Measurements from ENCODE around the gene BRD4.
A peak's percentile ranks its signal among the peaks of the same experiment; 100 is the strongest.

The BRD4 gene

DNA sequence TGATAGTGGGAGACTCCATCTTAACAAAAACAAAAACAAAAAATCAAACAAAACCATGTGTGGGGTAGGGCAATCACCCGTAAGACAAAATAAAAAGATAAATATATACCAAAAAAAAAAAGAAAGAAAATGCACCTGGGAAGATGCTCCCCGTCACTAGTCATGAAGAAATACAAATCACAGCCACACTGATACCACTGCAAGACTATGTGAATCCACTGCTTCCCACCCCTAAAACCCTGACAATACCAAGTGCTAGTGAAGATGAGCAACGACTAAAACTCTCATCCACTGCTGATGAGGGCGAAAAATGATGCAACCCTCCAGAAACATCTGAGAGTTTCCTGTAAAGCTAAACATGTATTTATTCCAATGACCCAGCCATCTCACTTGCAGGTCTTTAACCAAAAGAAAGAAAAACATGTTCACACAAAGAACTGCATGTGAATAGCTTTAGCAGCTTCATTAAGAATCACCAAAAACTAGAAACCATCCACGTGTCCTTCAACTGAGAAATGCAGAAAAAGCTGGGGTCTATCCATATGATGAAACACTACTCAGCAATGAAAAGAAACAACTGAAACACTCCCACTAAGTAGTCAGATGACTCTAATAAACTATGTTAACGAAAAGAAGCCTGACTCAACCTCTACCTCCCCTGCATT is 31.7 kb downstream of the BRD4 start:
- Histone ChIP-seq H3K9me3 (ENCODE audit: control insufficient read depth in 5 of 5, low read length in 5 of 5) (no peaks in the 10 kb centered on the region), H3K27ac (ENCODE audit: low read depth, low read length) (no peak overlapping the region), H3K36me3 (ENCODE audit: control insufficient read depth in 5 of 5, insufficient read depth in 5 of 5, low read length in 5 of 5) (peaks cover 0 to 4% (median 4%) of the 10 kb centered on the region in 5 donors)

DNA sequence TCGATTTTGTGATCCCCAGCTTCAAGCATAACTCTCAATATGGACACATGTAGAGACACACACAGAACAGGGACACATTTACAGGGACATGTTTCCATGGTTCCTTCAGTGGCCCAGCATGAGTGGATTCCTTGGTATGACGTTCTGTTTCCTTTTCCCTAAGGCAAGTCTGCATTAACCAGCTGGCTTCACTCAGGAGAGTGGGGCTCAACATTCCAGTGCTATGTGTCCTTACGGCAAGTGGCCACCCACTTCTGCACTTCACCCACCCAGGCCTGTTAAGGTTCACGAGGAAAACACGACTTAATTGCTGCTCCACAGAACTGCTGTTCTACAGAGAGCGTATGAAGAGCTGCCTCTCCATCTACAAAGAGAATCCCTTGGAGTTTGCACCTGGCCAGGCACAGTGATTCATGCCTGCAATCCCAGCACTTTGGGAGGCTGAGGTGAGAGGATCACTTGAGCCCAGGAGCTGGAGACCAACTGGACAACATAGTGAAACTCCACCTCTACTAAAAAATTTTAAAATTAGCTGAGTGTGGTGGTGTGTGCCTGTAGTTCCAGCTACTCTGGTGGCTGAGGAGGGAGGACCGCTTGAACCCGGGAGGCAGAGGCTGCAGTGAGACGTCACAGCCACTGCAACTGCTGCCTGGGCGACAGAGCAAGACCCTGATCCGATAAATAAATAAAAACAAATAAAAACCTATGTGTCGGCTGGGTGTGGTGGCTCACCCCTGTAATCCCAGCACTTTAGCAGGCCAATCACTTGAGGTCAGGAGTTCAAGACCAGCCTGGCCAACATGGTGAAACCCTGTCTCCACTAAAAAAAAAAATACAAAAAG is 32.5 kb downstream of the BRD4 start:
- H3K9me3 ChIP-seq (ENCODE audit: control insufficient read depth in 5 of 5, low read length in 5 of 5): no peaks in the 10 kb centered on the region
- no peak overlapping the region for H3K9ac ChIP-seq (ENCODE audit: low read length in 5 of 5)
- no peak overlapping the region for H3K4me3 ChIP-seq (ENCODE audit: low read depth in 1 of 5, low read length in 5 of 5)
- no peak overlapping the region for H3K27ac ChIP-seq (ENCODE audit: low read depth, low read length)
- peaks cover 10 to 77% (median 69%) of the 10 kb centered on the region in 5 donors for H3K4me1 ChIP-seq (ENCODE audit: control insufficient read depth in 5 of 5, insufficient read depth in 5 of 5, low read length in 5 of 5)
- peaks cover 0 to 4% (median 4%) of the 10 kb centered on the region in 5 donors for H3K36me3 ChIP-seq (ENCODE audit: control insufficient read depth in 5 of 5, insufficient read depth in 5 of 5, low read length in 5 of 5)
- H3K27me3 ChIP-seq (ENCODE audit: control insufficient read depth in 5 of 5, insufficient read depth in 4 of 5, low read length in 5 of 5): no peaks in the 10 kb centered on the region

More for the DNA sequence above, 31.7 kb downstream of the BRD4 start:
- no peak overlapping the region for H3K4me3 ChIP-seq (ENCODE audit: low read depth in 1 of 5, low read length in 5 of 5)
- H3K27me3 ChIP-seq (ENCODE audit: control insufficient read depth in 5 of 5, insufficient read depth in 4 of 5, low read length in 5 of 5): no peaks in the 10 kb centered on the region
- H3K9ac ChIP-seq (ENCODE audit: low read length in 5 of 5): no peak overlapping the region
- H3K4me1 ChIP-seq (ENCODE audit: control insufficient read depth in 5 of 5, insufficient read depth in 5 of 5, low read length in 5 of 5): peaks cover 10 to 78% (median 67%) of the 10 kb centered on the region in 5 donors

DNA sequence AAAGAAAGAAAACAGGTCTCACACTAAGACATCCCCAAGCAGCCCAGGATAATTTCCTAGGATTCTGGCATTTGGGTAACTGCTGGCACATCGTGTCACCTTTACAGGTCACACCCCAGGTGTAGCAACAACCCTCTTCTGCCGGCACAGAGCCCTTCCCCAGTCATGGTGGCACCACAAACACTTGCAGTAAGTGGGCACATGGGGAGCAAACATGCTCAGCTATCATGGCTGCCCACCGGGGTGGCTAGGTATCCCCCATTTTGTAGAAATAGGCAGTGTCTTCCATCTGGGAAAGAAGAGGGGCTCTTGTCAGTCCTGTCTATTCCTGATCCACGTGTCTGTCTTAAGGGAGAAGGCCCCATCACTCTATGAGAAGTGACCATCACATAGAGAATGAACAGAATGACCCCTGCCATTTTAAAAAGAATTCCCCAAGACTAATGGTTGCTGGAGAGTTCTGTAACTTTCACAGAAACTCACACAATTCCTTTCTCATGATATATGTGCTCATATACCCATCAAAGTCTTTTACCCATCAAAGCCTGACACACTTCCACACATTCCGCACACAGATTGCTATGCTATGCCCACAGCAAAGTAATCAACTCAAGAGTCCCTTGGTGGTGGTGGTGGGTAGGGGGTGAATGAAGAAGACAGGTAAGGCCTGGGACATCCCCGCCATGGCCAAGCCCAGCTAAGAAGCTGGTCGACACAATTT is 33.3 kb downstream of the BRD4 start:
- H3K4me1 ChIP-seq (ENCODE audit: control insufficient read depth in 5 of 5, insufficient read depth in 5 of 5, low read length in 5 of 5): peaks cover 16 to 77% (median 70%) of the 10 kb centered on the region in 5 donors
- H3K9me3 ChIP-seq (ENCODE audit: control insufficient read depth in 5 of 5, low read length in 5 of 5): no peaks in the 10 kb centered on the region
- peaks cover 0 to 4% (median 4%) of the 10 kb centered on the region in 5 donors for H3K36me3 ChIP-seq (ENCODE audit: control insufficient read depth in 5 of 5, insufficient read depth in 5 of 5, low read length in 5 of 5)
- H3K9ac ChIP-seq (ENCODE audit: low read length in 5 of 5): no peak overlapping the region
- no peaks in the 10 kb centered on the region for H3K27me3 ChIP-seq (ENCODE audit: control insufficient read depth in 5 of 5, insufficient read depth in 4 of 5, low read length in 5 of 5)
- H3K4me3 ChIP-seq (ENCODE audit: low read depth in 1 of 5, low read length in 5 of 5): no peak overlapping the region
- H3K27ac ChIP-seq (ENCODE audit: low read depth, low read length): no peak overlapping the region

DNA sequence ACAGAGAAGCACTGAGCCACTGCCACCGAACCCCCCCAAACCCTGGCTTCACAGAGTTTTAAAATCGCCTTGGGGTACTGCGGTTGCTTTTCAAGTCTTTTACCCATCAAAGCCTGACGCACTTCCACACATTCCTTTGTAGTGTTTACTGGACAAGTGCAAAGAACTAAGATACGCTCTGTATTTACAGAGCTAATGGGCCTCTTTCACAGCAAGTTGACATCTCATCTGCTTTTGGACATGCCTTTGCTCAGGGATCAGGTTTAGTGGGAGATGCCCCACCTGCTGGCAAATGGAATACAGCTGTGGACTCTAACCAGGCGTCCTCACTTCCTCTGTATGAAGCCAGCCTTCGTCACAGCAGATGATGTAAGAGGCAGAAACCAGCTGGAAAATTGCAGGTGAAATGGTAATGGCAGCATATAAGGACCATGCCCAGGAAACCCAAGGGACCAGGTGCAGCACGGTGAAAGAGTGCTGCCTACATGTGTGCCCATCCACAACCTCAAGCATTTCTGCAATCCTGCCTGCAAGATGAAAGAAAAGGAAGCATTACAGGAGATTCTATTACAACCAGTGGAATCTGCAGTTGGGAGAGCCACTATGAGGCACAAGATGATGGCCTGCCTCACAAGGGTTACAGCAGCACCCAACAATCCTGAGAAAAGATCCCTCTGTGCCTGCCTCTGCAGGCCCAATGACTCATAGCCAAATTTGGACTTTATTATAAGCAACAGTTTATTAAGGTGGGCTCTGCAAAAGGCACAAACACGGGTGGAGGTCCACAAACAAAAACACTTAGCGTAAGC is 34.7 kb downstream of the BRD4 start:
- Histone ChIP-seq H3K36me3 (ENCODE audit: control insufficient read depth in 5 of 5, insufficient read depth in 5 of 5, low read length in 5 of 5) (peaks cover 0 to 4% (median 4%) of the 10 kb centered on the region in 5 donors), H3K9ac (ENCODE audit: low read length in 5 of 5) (peak overlapping the region in 1 of 5 donors; percentile 2), H3K27ac (ENCODE audit: low read depth, low read length) (peak overlapping the region; percentile 61), H3K9me3 (ENCODE audit: control insufficient read depth in 5 of 5, low read length in 5 of 5) (no peaks in the 10 kb centered on the region), H3K27me3 (ENCODE audit: control insufficient read depth in 5 of 5, insufficient read depth in 4 of 5, low read length in 5 of 5) (no peaks in the 10 kb centered on the region), H3K4me3 (ENCODE audit: low read depth in 1 of 5, low read length in 5 of 5) (peak overlapping the region in 2 of 5 donors; percentile 6 to 33), H3K4me1 (ENCODE audit: control insufficient read depth in 5 of 5, insufficient read depth in 5 of 5, low read length in 5 of 5) (peaks cover 23 to 77% (median 72%) of the 10 kb centered on the region in 5 donors)

DNA sequence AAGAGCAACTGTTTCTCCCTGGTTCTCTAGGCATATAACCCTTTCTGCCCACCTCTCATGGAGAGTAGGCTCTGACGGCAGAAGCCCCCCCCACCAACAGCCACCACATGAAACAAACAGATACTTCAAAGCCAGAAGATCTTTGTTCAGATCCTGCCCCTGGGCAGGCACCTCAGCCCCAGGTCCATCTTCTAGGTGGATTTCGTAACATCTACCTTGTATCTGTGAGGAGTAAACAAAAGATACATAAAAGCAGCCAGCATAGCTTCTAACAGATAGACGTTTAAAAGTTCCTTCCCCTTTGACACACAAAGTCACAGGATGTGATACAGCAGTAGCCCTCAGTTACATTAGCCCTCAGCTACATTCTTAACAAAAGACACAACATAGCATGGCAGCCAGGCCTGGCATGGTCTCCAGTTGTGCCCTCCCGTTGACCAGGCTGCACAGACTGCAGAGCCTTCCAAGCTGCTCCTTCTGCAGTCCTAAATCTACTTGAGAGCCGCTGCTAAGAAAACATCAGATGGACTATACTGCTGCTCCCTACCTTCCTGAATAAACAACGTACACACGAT is 35.4 kb downstream of the BRD4 start:
- Histone ChIP-seq H3K4me1 (ENCODE audit: control insufficient read depth in 5 of 5, insufficient read depth in 5 of 5, low read length in 5 of 5) (peaks cover 23 to 75% (median 72%) of the 10 kb centered on the region in 5 donors), H3K9ac (ENCODE audit: low read length in 5 of 5) (peak overlapping the region in 2 of 5 donors; percentile 2 to 6), H3K27ac (ENCODE audit: low read depth, low read length) (peak overlapping the region; percentile 61), H3K4me3 (ENCODE audit: low read depth in 1 of 5, low read length in 5 of 5) (peak overlapping the region in 2 of 5 donors; percentile 6 to 33), H3K9me3 (ENCODE audit: control insufficient read depth in 5 of 5, low read length in 5 of 5) (no peaks in the 10 kb centered on the region), H3K36me3 (ENCODE audit: control insufficient read depth in 5 of 5, insufficient read depth in 5 of 5, low read length in 5 of 5) (peaks cover 0 to 4% (median 4%) of the 10 kb centered on the region in 5 donors), H3K27me3 (ENCODE audit: control insufficient read depth in 5 of 5, insufficient read depth in 4 of 5, low read length in 5 of 5) (no peaks in the 10 kb centered on the region)

DNA sequence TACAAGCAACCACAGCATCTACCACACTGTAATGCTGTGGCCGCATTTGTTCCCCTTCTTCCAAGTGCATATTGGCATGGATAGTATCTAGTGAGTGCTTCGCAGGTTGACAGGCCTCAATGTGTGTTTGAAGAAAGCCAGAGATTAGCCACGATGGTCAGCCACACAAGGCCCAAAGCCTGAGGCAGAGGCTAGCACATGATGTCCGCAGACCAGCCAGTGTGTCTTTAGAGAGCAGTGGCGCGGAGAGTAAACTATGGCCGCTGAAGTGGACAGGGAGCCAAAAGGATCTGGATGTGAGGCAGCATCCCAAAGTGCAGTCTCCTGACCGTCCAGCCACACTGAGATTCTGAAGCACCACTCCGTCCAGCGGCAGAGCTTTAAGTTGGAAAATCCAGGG is 36.0 kb downstream of the BRD4 start:
- peak overlapping the region in 2 of 5 donors; percentile 2 to 6 for H3K9ac ChIP-seq (ENCODE audit: low read length in 5 of 5)
- peaks cover 26 to 77% (median 73%) of the 10 kb centered on the region in 5 donors for H3K4me1 ChIP-seq (ENCODE audit: control insufficient read depth in 5 of 5, insufficient read depth in 5 of 5, low read length in 5 of 5)
- H3K4me3 ChIP-seq (ENCODE audit: low read depth in 1 of 5, low read length in 5 of 5): no peak overlapping the region

DNA sequence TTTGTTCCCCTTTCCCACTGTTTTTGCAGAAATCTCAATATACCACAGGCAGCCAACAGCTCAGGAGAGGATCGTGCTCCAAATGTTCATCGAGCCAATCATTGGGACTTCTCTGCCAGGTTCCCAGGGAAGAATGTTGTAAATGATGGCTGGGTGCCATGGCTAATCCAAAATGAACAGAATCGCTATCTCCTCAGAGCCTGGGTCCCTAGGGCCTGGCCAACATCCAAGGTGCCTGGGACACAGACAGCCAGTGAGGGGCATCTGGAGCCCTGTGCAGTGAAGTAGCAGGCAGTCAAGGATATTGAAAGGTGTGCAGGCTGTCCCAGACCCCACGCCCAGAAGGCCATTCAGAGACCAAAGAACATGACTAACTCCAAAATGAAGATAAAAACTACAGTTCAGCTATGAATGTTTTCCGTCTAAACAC is 37.8 kb downstream of the BRD4 start:
- Histone ChIP-seq H3K4me1 (ENCODE audit: control insufficient read depth in 5 of 5, insufficient read depth in 5 of 5, low read length in 5 of 5) (peaks cover 22 to 86% (median 76%) of the 10 kb centered on the region in 5 donors), H3K9me3 (ENCODE audit: control insufficient read depth in 5 of 5, low read length in 5 of 5) (no peaks in the 10 kb centered on the region), H3K36me3 (ENCODE audit: control insufficient read depth in 5 of 5, insufficient read depth in 5 of 5, low read length in 5 of 5) (peaks cover 0 to 4% (median 4%) of the 10 kb centered on the region in 5 donors), H3K27me3 (ENCODE audit: control insufficient read depth in 5 of 5, insufficient read depth in 4 of 5, low read length in 5 of 5) (no peaks in the 10 kb centered on the region), H3K4me3 (ENCODE audit: low read depth in 1 of 5, low read length in 5 of 5) (no peak overlapping the region), H3K27ac (ENCODE audit: low read depth, low read length) (peak overlapping the region; percentile 47), H3K9ac (ENCODE audit: low read length in 5 of 5) (peak overlapping the region in 2 of 5 donors; percentile 1 to 7)

More for the DNA sequence above, 36.0 kb downstream of the BRD4 start:
- Histone ChIP-seq H3K36me3 (ENCODE audit: control insufficient read depth in 5 of 5, insufficient read depth in 5 of 5, low read length in 5 of 5) (peaks cover 0 to 4% (median 4%) of the 10 kb centered on the region in 5 donors), H3K27ac (ENCODE audit: low read depth, low read length) (peak overlapping the region; percentile 61), H3K27me3 (ENCODE audit: control insufficient read depth in 5 of 5, insufficient read depth in 4 of 5, low read length in 5 of 5) (no peaks in the 10 kb centered on the region), H3K9me3 (ENCODE audit: control insufficient read depth in 5 of 5, low read length in 5 of 5) (no peaks in the 10 kb centered on the region)

DNA sequence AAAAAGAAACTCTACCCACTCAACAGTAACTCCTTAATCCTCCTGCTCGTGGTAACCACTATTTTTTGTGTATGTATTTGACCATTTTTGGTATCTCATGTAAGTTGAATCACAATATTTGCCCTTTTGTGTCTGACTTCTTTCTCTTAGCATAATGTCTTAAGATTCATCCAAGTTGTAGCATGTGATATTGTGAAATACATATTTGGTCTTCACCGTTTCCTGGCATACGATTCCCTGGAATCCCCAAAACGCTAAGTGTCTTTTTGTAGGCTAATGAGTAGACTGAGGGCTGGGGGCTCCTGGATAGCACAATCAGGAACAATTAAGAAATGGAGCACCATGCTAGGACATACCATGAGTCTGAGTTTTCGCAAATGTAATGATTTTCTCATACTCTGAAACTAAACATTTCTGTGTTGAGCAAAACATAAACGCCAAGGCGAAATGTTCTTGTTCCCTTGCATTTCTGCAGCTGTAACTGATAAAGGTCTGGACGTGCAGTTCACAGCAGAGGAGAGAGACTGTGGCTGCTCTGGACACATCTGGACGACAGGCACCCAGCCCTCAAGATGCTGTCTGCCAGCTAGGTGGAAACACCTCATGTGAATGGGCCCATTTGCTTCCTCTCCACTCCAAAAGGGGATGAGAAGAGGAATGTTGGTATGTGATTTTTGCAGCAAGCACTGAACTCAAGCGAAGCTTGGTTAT is 38.4 kb downstream of the BRD4 start:
- peak overlapping the region in 3 of 5 donors; percentile 1 to 35 (median 7) for H3K9ac ChIP-seq (ENCODE audit: low read length in 5 of 5)
- H3K27ac ChIP-seq (ENCODE audit: low read depth, low read length): peak overlapping the region; percentile 69
- H3K4me3 ChIP-seq (ENCODE audit: low read depth in 1 of 5, low read length in 5 of 5): no peak overlapping the region
- no peaks in the 10 kb centered on the region for H3K27me3 ChIP-seq (ENCODE audit: control insufficient read depth in 5 of 5, insufficient read depth in 4 of 5, low read length in 5 of 5)
- H3K9me3 ChIP-seq (ENCODE audit: control insufficient read depth in 5 of 5, low read length in 5 of 5): no peaks in the 10 kb centered on the region
- peaks cover 22 to 86% (median 73%) of the 10 kb centered on the region in 5 donors for H3K4me1 ChIP-seq (ENCODE audit: control insufficient read depth in 5 of 5, insufficient read depth in 5 of 5, low read length in 5 of 5)
- H3K36me3 ChIP-seq (ENCODE audit: control insufficient read depth in 5 of 5, insufficient read depth in 5 of 5, low read length in 5 of 5): peaks cover 0 to 4% (median 4%) of the 10 kb centered on the region in 5 donors

Data from subcutaneous abdominal adipose tissue (tissue), 5 donors.